NB4 (cell line): ENCODE measurements around the gene TICRR.

Experiments
- DNase-seq: peaks from one replicate; pipeline ENCODE4 v3.0.0; 2010; ENCODE audit warnings: low read depth
- H3K4me3 ChIP-seq: one replicate; pipeline ENCODE4 v1.5.1; 2011; ENCODE audit warnings: mild to moderate bottlenecking, low read depth, low read length, moderate library complexity
- CTCF ChIP-seq: IDR thresholded peaks from one replicate; pipeline ENCODE4 v1.5.1; 2012; ENCODE audit warnings: low read depth, low read length
- MAX ChIP-seq: IDR thresholded peaks from 2 replicates; pipeline ENCODE4 v1.6.1; 2011; ENCODE audit warnings: low read depth, low read length
- MYC ChIP-seq: IDR thresholded peaks from 2 replicates; pipeline ENCODE4 v1.6.1; 2011; ENCODE audit warnings: low read depth, low read length
- POLR2A ChIP-seq: IDR thresholded peaks from 2 replicates; pipeline ENCODE4 v1.6.1; 2011; ENCODE audit warnings: mild to moderate bottlenecking; ENCODE audit not compliant: insufficient read length; ENCODE audit errors: extremely low read depth

Gene TICRR

GRCh38 chr15:89656116-89656815, 81.0 kb downstream of the TICRR start:
- TF ChIP-seq POLR2A (no peak), MYC (no peak), CTCF (no peak), MAX (no peak)
- no peak overlapping the region for H3K4me3 ChIP-seq
- no peak for DNase-seq

- H3K4me3 ChIP-seq = no peak overlapping the region
- TF ChIP-seq MYC (no peak), CTCF (no peak), MAX (no peak), POLR2A (no peak)
- DNase-seq = no peak
Measured at GRCh38 chr15:89657686-89658200, 82.5 kb downstream of the TICRR start.

GRCh38 chr15:89659295-89659694, 84.0 kb downstream of the TICRR start:
- DNase-seq = no peak
- TF ChIP-seq CTCF (no peak), POLR2A (no peak), MAX (no peak), MYC (no peak)
- no peak overlapping the region for H3K4me3 ChIP-seq

GRCh38 chr15:89660556-89660955, 85.3 kb downstream of the TICRR start:
- H3K4me3 ChIP-seq = no peak overlapping the region
- TF ChIP-seq MAX (no peak), CTCF (no peak), POLR2A (no peak), MYC (no peak)
- DNase-seq = no peak

- H3K4me3 ChIP-seq = no peak overlapping the region
- DNase-seq = no peak
- TF ChIP-seq MAX (no peak), CTCF (no peak), MYC (no peak), POLR2A (no peak)
Measured at GRCh38 chr15:89662893-89663626, 87.8 kb downstream of the TICRR start.
